HAP-1 (cell line): ENCODE data around the gene PHEX.
"Not testable (repeated sequence)": the region's sequence is repeated elsewhere in the genome, so short reads cannot be mapped to it uniquely, and the experiment has no call there.

Experiments used
- DNase-seq, 2 experiments: peaks; one replicate each; pipeline ENCODE4 v3.0.0-alpha.2; 2016 to 2020; ENCODE audit warnings: low spot score in 2 of 2
- H3K27me3 ChIP-seq: fragments of 250-450 bp; sonication (Bioruptor Pico); 2 replicates; pipeline ENCODE4 v1.5.1; 2020; ENCODE audit warnings: low read depth, mild to moderate bottlenecking, moderate library complexity
- H3K36me3 ChIP-seq: fragments of 250-450 bp; sonication (Bioruptor Pico); replicated peaks from 2 replicates; pipeline ENCODE4 v1.5.1; 2020; ENCODE audit warnings: mild to moderate bottlenecking
- H3K4me1 ChIP-seq: fragments of 250-450 bp; sonication (Bioruptor Pico); 2 replicates; pipeline ENCODE4 v1.5.1; 2020; ENCODE audit warnings: mild to moderate bottlenecking
- H3K4me3 ChIP-seq: fragments of 250-450 bp; sonication (Bioruptor Pico); 2 replicates; pipeline ENCODE4 v1.5.1; 2020; ENCODE audit warnings: mild to moderate bottlenecking, moderate library complexity
- H3K9me3 ChIP-seq: fragments of 250-450 bp; sonication (Bioruptor Pico); 2 replicates; pipeline ENCODE4 v1.5.1; 2020; ENCODE audit warnings: mild to moderate bottlenecking, moderate library complexity
- in situ Hi-C: fragments of 300-500 bp; cut with MboI; formaldehyde crosslinking; loops from 3 replicates; pipeline ENCODE4 v1.14.3; 2020; ENCODE audit warnings: low sequenced_read_pairs, inconsistent platforms, mixed read lengths

PHEX gene

GRCh38 chrX:22289209-22289608 is 257.1 kb downstream of the PHEX start:
- H3K4me1 ChIP-seq, H3K9me3 ChIP-seq, in situ Hi-C loops, H3K36me3 ChIP-seq, H3K4me3 ChIP-seq, H3K27me3 ChIP-seq, DNase-seq: not testable (repeated sequence)

GRCh38 chrX:22296871-22297270 is 264.7 kb downstream of the PHEX start:
- no peaks in the 10 kb centered on the region for H3K9me3 ChIP-seq

DNA sequence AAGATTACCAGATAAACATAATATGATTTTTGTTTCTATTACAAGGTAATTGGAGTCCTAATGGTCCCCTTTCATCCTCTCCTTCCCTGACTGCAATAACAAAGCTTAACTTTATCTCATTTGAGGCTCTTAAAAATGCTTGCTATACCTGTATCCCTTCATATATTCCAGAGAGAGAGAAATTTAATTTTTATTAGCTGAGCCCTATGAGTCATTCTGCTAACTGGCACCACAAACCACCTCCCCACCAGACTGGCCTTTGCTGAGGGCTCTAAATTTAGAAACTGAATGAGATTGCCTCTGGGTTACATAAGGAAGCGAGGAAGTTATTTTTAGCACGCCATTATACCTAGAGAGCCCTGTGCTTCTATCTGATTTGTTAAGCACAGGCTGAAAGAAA is 268.0 kb downstream of the PHEX start:
- Histone ChIP-seq H3K4me1 (no peaks in the 10 kb centered on the region), H3K4me3 (no peak overlapping the region), H3K36me3 (no peaks in the 10 kb centered on the region), H3K9me3 (no peaks in the 10 kb centered on the region), H3K27me3 (peaks cover 2% of the 10 kb centered on the region; the same call in 1 of the 2 replicates)
- in situ Hi-C loops, result no loop called here
- no peak for DNase-seq

More at GRCh38 chrX:22296871-22297270, 264.7 kb downstream of the PHEX start:
- peaks cover 2% of the 10 kb centered on the region; the same call in 1 of the 2 replicates for H3K27me3 ChIP-seq
- in situ Hi-C loops, result no loop called here
- no peaks in the 10 kb centered on the region for H3K4me1 ChIP-seq
- no peak overlapping the region for H3K4me3 ChIP-seq
- H3K36me3 ChIP-seq, result no peaks in the 10 kb centered on the region
- no peak for DNase-seq
